HepG2 (cell line): Measurements from ENCODE around the gene RTBDN. TPM values are rescaled to one million over a fixed set of nuclear protein-coding genes. Genes with fewer than 3 reads are reported as not detected.

Experiments
- ARNT2 ChIP-seq: sonication (generic); formaldehyde crosslinking; IDR thresholded peaks from 2 replicates; pipeline ENCODE4 v1.8.0; 2022; ENCODE audit warnings: mild to moderate bottlenecking, low read depth, missing genetic modification reagents, moderate library complexity
- ATF7-NPFF ChIP-seq: sonication (generic); formaldehyde crosslinking; IDR thresholded peaks from 2 replicates; pipeline ENCODE4 v1.8.1; 2023; ENCODE audit warnings: mild to moderate bottlenecking, low read depth, missing genetic modification reagents, moderate library complexity
- BCL6 ChIP-seq: IDR thresholded peaks from 2 replicates; pipeline ENCODE4 v1.6.1; 2016; ENCODE audit warnings: missing genetic modification reagents, missing compliant biosample characterization
- EEA1 ChIP-seq: sonication (generic); formaldehyde crosslinking; IDR thresholded peaks from 2 replicates; pipeline ENCODE4 v1.5.1; 2020; ENCODE audit warnings: mild to moderate bottlenecking, missing genetic modification reagents, borderline replicate concordance
- FOXC1 ChIP-seq: sonication (generic); formaldehyde crosslinking; IDR thresholded peaks from 2 replicates; pipeline ENCODE4 v1.8.0; 2022; ENCODE audit warnings: mild to moderate bottlenecking, missing genetic modification reagents, borderline replicate concordance
- GABPB1 ChIP-seq: IDR thresholded peaks from 2 replicates; pipeline ENCODE4 v1.6.1; 2016; ENCODE audit warnings: mild to moderate bottlenecking, missing genetic modification reagents, moderate library complexity, missing compliant biosample characterization
- HBP1 ChIP-seq: IDR thresholded peaks from 2 replicates; pipeline ENCODE4 v1.6.1; 2016; ENCODE audit warnings: low read depth, control low read depth
- MXI1 ChIP-seq: IDR thresholded peaks from 3 replicates; pipeline ENCODE4 v1.6.1; 2012; ENCODE audit warnings: low read depth, low read length, inconsistent platforms, borderline replicate concordance
- SALL1 ChIP-seq: sonication (generic); formaldehyde crosslinking; IDR thresholded peaks from 2 replicates; pipeline ENCODE4 v1.8.0; 2022; ENCODE audit warnings: mild to moderate bottlenecking, missing genetic modification reagents
- SAP130 ChIP-seq: IDR thresholded peaks from 2 replicates; pipeline ENCODE4 v1.6.1; 2016; ENCODE audit warnings: low read depth
- THAP11 ChIP-seq: IDR thresholded peaks from 2 replicates; pipeline ENCODE4 v1.6.1; 2016; ENCODE audit warnings: missing biosample characterization, missing genetic modification reagents
- ZNF468 ChIP-seq: sonication (generic); formaldehyde crosslinking; IDR thresholded peaks from 2 replicates; pipeline ENCODE4 v1.8.0; 2022; ENCODE audit warnings: mild to moderate bottlenecking, moderate library complexity, missing genetic modification reagents
- ZNF501 ChIP-seq: sonication (generic); formaldehyde crosslinking; IDR thresholded peaks from 2 replicates; pipeline ENCODE4 v1.5.1; 2020; ENCODE audit warnings: mild to moderate bottlenecking, moderate library complexity, missing genetic modification reagents
- ZNF609 ChIP-seq: sonication (generic); formaldehyde crosslinking; IDR thresholded peaks from 2 replicates; pipeline ENCODE4 v1.4.0; 2020; ENCODE audit warnings: mild to moderate bottlenecking, missing genetic modification reagents, borderline replicate concordance
- ZNF639 ChIP-seq: conservative IDR thresholded peaks from 2 replicates; pipeline ENCODE4 v1.6.1; 2018; ENCODE audit warnings: missing genetic modification reagents
- ZNF777 ChIP-seq: sonication (generic); formaldehyde crosslinking; IDR thresholded peaks from 2 replicates; pipeline ENCODE4 v1.4.0; 2020; ENCODE audit warnings: missing genetic modification reagents
- polyA plus RNA-seq, 8 experiments: library from polyadenylated mRNA; depleted of rRNA in 3 of 8; stranded (reverse) in 7 of 8; unstranded in 1 of 8; fragments of >200 nt; fragmentation: Illumina TruSeq in 4 of 8; extraction: Trizol in 4 of 8; gene quantifications; 2 replicates each; pipeline versions ENCODE4 v1.2.1 to v1.2.3, GENCODE V29; 2011 to 2016; ENCODE audit warnings: low read depth in 4 of 8, missing spikeins in 1 of 8, mixed read lengths in 1 of 8; ENCODE audit not compliant: insufficient read depth in 1 of 8
- total RNA-seq, 5 experiments: library from RNA; depleted of rRNA; stranded (reverse); fragments of >200 nt; fragmentation: Illumina TruSeq; extraction: Trizol; gene quantifications; 2 replicates each; pipeline ENCODE4 v1.2.3, GENCODE V29; 2016; ENCODE audit warnings: low read depth in 1 of 5
- TF ChIP-seq, protein P1 (sequence below): sonication (generic); formaldehyde crosslinking; IDR thresholded peaks from 2 replicates; pipeline ENCODE4 v1.8.1; 2023; ENCODE audit warnings: mild to moderate bottlenecking, missing genetic modification reagents
- TF ChIP-seq, protein P2 (sequence below): IDR thresholded peaks from 2 replicates; pipeline ENCODE4 v1.6.1; 2016; ENCODE audit warnings: mild to moderate bottlenecking, missing biosample characterization, missing genetic modification reagents

The RTBDN gene
- total and polyA plus RNA-seq, 2 of the 13 experiments (the other 11 are each of a cell fraction or from before 2014, with no cell fraction given): 0.27 to 0.48 TPM

DNA sequence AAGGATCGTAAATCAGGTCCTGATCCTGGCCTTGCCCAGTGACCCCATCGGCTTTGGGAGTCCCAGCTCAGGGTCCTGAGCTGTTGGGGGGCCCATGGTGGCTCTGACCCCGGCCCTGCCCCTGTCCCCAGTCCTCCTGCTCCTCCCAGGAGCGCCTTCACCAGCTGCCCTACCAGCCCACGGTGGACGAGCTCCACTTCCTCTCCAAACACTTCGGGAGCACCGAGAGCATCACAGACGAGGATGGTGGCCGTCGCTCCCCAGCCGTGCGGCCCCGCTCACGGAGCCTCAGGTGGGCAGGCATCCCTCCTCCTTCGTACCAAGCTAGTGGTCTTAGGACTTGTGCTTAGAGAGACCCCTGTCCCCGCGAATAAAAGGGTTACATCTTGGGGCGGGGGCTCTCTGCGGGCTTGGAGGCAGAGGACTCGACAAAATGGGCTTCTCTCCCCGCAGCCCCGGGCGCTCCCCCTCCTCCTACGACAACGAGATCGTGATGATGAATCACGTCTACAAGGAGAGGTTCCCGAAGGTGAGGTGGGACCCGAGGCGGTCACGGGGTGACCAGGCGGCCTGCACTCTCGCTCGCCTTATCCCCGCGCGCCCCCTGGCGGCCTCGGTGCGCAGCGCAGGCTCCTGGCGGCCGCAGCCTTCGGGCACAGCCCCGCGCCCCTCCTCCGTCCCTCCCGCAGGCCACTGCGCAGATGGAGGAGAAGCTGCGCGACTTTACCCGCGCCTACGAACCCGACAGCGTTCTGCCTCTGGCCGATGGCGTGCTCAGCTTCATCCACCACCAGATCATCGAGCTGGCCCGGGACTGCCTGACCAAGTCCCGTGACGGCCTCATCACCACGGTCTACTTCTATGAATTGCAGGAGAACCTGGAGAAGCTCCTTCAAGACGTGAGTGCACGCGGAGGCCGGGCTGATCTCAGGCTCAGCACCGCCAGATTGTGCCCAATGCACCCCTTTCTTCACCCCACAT lies 13.1 kb upstream of the RTBDN start (continued):
- TF ChIP-seq, protein P1, sequence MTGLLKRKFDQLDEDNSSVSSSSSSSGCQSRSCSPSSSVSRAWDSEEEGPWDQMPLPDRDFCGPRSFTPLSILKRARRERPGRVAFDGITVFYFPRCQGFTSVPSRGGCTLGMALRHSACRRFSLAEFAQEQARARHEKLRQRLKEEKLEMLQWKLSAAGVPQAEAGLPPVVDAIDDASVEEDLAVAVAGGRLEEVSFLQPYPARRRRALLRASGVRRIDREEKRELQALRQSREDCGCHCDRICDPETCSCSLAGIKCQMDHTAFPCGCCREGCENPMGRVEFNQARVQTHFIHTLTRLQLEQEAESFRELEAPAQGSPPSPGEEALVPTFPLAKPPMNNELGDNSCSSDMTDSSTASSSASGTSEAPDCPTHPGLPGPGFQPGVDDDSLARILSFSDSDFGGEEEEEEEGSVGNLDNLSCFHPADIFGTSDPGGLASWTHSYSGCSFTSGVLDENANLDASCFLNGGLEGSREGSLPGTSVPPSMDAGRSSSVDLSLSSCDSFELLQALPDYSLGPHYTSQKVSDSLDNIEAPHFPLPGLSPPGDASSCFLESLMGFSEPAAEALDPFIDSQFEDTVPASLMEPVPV (CRISPR knock-in tag): 0 out of 2 replicates have a peak, but pooled peaks have one; percentile 55
- 0 out of 2 replicates have a peak, but pooled peaks have one; percentile 14 for TF ChIP-seq ZNF501 (CRISPR knock-in tag)
- peak; percentile 38; the same call in 1 of the 3 replicates for TF ChIP-seq MXI1
- TF ChIP-seq, protein P2, sequence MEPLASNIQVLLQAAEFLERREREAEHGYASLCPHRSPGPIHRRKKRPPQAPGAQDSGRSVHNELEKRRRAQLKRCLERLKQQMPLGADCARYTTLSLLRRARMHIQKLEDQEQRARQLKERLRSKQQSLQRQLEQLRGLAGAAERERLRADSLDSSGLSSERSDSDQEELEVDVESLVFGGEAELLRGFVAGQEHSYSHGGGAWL (CRISPR knock-in tag): 0 out of 2 replicates have a peak, but pooled peaks have one; percentile 13
- TF ChIP-seq BCL6 (CRISPR knock-in tag): peak; percentile 15; the same call in 1 of the 2 replicates
- TF ChIP-seq HBP1 (CRISPR knock-in tag): peak; percentile 60; the same call in 1 of the 2 replicates
- TF ChIP-seq ZNF777: peak; percentile 76
- no peak for TF ChIP-seq ZNF639
- 0 out of 2 replicates have a peak, but pooled peaks have one; percentile 22 for TF ChIP-seq ZNF468 (CRISPR knock-in tag)
- TF ChIP-seq GABPB1 (CRISPR knock-in tag): peak; percentile 76
- peak; percentile 42; the same call in 1 of the 2 replicates for TF ChIP-seq SAP130 (CRISPR knock-in tag)
- TF ChIP-seq ARNT2 (CRISPR knock-in tag): peak; percentile 69; the same call in 1 of the 2 replicates
- no peak for TF ChIP-seq EEA1 (CRISPR knock-in tag)
- peak; percentile 68 for TF ChIP-seq THAP11 (CRISPR knock-in tag)
- 0 out of 2 replicates have a peak, but pooled peaks have one; percentile 28 for TF ChIP-seq ATF7-NPFF
- peak; percentile 77; the same call in 1 of the 2 replicates for TF ChIP-seq FOXC1 (CRISPR knock-in tag)
- peak; percentile 62; the same call in 1 of the 2 replicates for TF ChIP-seq SALL1 (CRISPR knock-in tag)
- TF ChIP-seq ZNF609 (CRISPR knock-in tag): no peak
